A673 (cell line): Measurements from ENCODE around the gene STARD3.

Source experiments
- CTCF ChIP-seq: fragments of 300-800, 200-600 bp; sonication (generic); conservative IDR thresholded peaks from 2 replicates; pipeline ENCODE4 v1.5.1; 2017; ENCODE audit warnings: low read depth, mild to moderate bottlenecking, antibody characterized with exemption, low read length, moderate library complexity, mixed read lengths
- EZH2 ChIP-seq: fragments of 200-600 bp; sonication (generic); IDR thresholded peaks from 2 replicates; pipeline ENCODE4 v1.6.1; 2017; ENCODE audit warnings: borderline replicate concordance, low read depth, mild to moderate bottlenecking, mixed read lengths, antibody characterized with exemption, low read length; ENCODE audit not compliant: poor library complexity, severe bottlenecking

GRCh38 chr17:39595294-39595693 lies 41.6 kb upstream of the STARD3 start:
- TF ChIP-seq EZH2: no peak
- TF ChIP-seq CTCF: no peak
